MM.1S (cell line): ENCODE results near the gene UQCRH.

ENCODE experiments used
- DNase-seq: peaks from one replicate; pipeline ENCODE4 v3.0.0-alpha.2; 2015
- H2AFZ ChIP-seq: fragments of 300-600 bp; sonication (generic); 2 replicates; pipeline ENCODE4 v1.6.0; 2016; ENCODE audit warnings: antibody characterized with exemption, low read length
- H3F3A ChIP-seq: fragments of 300-600 bp; sonication (generic); 2 replicates; pipeline ENCODE4 v1.6.1; 2016; ENCODE audit warnings: mild to moderate bottlenecking, antibody characterized with exemption, low read length, moderate library complexity, mixed read lengths; ENCODE audit not compliant: insufficient read depth
- H3K27ac ChIP-seq: fragments of 300-600 bp; sonication (generic); 2 replicates; pipeline ENCODE4 v1.5.1; 2016; ENCODE audit warnings: mild to moderate bottlenecking, low read length
- H3K27me3 ChIP-seq: fragments of 300-600 bp; sonication (generic); replicated peaks from 2 replicates; pipeline ENCODE4 v1.6.0; 2016; ENCODE audit warnings: low read length; ENCODE audit not compliant: insufficient read depth
- H3K36me3 ChIP-seq: fragments of 300-600 bp; sonication (generic); replicated peaks from 2 replicates; pipeline ENCODE4 v1.6.1; 2016; ENCODE audit warnings: mild to moderate bottlenecking, low read length, mixed read lengths; ENCODE audit not compliant: insufficient read depth
- H3K4me1 ChIP-seq: fragments of 300-600 bp; sonication (generic); 2 replicates; pipeline ENCODE4 v1.6.1; 2016; ENCODE audit warnings: low read length, mixed read lengths
- H3K4me2 ChIP-seq: fragments of 300-600 bp; sonication (generic); 2 replicates; pipeline ENCODE4 v1.6.0; 2016; ENCODE audit warnings: low read depth, low read length
- H3K4me3 ChIP-seq: fragments of 300-600 bp; sonication (generic); 2 replicates; pipeline ENCODE4 v1.5.1; 2016; ENCODE audit warnings: low read length, mixed read lengths
- H3K79me2 ChIP-seq: fragments of 300-600 bp; sonication (generic); 2 replicates; pipeline ENCODE4 v1.6.1; 2016; ENCODE audit warnings: mixed run types, low read length, mixed read lengths
- H3K9ac ChIP-seq: fragments of 300-600 bp; sonication (generic); 2 replicates; pipeline ENCODE4 v1.6.1; 2016; ENCODE audit warnings: low read length, mixed read lengths
- H3K9me2 ChIP-seq: fragments of 300-600 bp; sonication (generic); replicated peaks from 2 replicates; pipeline ENCODE4 v1.6.1; 2016; ENCODE audit warnings: mild to moderate bottlenecking, low read length, mixed read lengths; ENCODE audit not compliant: insufficient read depth
- H3K9me3 ChIP-seq: fragments of 300-600 bp; sonication (generic); replicated peaks from 2 replicates; pipeline ENCODE4 v1.6.1; 2016; ENCODE audit warnings: mild to moderate bottlenecking, low read length, mixed read lengths; ENCODE audit not compliant: insufficient read depth
- H4K20me1 ChIP-seq: fragments of 300-600 bp; sonication (generic); 2 replicates; pipeline ENCODE4 v1.6.1; 2016; ENCODE audit warnings: mild to moderate bottlenecking, low read length, moderate library complexity, mixed read lengths; ENCODE audit not compliant: insufficient read depth
- EZH2 ChIP-seq: fragments of 300-600 bp; sonication (generic); optimal IDR thresholded peaks from 2 replicates; pipeline ENCODE3; 2017; ENCODE audit warnings: low read depth, mild to moderate bottlenecking, antibody characterized with exemption, low read length, mixed read lengths
- EZH2phosphoT487 ChIP-seq: fragments of 300-600 bp; sonication (generic); IDR thresholded peaks from 2 replicates; pipeline ENCODE4 v1.6.1; 2018; ENCODE audit warnings: antibody characterized with exemption, low read length
- TF ChIP-seq, protein P1 (sequence below): fragments of 300-600 bp; sonication (generic); IDR thresholded peaks from 2 replicates; pipeline ENCODE4 v1.5.1; 2016; ENCODE audit warnings: antibody characterized with exemption, low read length, mixed read lengths

Gene UQCRH

DNA sequence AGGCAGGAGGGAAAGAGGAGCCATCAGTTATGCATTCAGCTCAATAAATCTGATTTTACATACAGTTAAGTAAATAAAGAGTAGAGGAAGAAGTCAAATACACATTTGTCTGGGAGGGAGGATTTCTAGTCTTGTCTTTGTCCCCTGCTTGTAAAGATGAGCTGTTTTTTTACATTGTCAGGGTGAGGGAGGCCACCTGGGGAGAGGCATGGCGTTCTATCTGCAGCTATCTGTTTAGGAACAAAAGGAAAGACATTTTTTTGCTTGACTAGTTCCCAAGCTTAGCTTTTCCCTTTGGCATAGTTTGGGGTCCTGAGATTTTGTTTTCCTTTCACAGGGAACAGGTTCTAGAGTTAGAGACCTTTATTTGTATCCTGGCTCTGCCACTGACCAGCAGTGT lies 41.0 kb upstream of the UQCRH start:
- no peaks in the 10 kb centered on the region for H3K9me2 ChIP-seq
- no peak overlapping the region for H3K27ac ChIP-seq
- no peak for DNase-seq
- H3K4me2 ChIP-seq: no peak overlapping the region
- H3F3A ChIP-seq: no peaks in the 10 kb centered on the region
- H3K36me3 ChIP-seq: peaks cover 32% of the 10 kb centered on the region
- no peak for TF ChIP-seq EZH2phosphoT487
- TF ChIP-seq EZH2: no peak
- TF ChIP-seq, protein P1, sequence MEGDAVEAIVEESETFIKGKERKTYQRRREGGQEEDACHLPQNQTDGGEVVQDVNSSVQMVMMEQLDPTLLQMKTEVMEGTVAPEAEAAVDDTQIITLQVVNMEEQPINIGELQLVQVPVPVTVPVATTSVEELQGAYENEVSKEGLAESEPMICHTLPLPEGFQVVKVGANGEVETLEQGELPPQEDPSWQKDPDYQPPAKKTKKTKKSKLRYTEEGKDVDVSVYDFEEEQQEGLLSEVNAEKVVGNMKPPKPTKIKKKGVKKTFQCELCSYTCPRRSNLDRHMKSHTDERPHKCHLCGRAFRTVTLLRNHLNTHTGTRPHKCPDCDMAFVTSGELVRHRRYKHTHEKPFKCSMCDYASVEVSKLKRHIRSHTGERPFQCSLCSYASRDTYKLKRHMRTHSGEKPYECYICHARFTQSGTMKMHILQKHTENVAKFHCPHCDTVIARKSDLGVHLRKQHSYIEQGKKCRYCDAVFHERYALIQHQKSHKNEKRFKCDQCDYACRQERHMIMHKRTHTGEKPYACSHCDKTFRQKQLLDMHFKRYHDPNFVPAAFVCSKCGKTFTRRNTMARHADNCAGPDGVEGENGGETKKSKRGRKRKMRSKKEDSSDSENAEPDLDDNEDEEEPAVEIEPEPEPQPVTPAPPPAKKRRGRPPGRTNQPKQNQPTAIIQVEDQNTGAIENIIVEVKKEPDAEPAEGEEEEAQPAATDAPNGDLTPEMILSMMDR: no peak
- no peaks in the 10 kb centered on the region for H4K20me1 ChIP-seq
- no peak overlapping the region for H2AFZ ChIP-seq
- peaks cover 26% of the 10 kb centered on the region for H3K79me2 ChIP-seq
- no peaks in the 10 kb centered on the region for H3K27me3 ChIP-seq
- H3K9ac ChIP-seq: no peak overlapping the region
- H3K4me3 ChIP-seq: no peak overlapping the region
- H3K9me3 ChIP-seq: no peaks in the 10 kb centered on the region
- H3K4me1 ChIP-seq: no peaks in the 10 kb centered on the region

DNA sequence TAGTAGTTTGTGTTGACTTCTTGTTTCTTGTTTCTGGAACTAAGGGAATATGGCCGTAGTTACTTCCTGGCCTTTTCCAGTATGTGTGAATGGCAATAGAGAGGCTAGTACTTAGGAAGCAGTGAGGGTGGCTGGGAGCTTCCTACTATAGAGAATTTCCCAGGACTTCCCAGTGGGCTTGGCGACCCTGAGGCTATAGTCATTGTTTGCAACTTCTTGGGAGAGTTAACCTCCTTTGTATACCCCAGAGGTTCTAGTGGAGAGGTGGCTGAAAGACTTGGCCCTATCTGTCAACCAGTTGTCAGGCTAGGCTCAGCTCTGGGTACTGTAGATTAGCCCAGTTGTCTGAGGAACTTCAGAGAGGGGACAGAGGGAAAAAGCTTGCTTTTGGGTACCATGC lies 40.4 kb upstream of the UQCRH start:
- TF ChIP-seq EZH2 (no peak), EZH2phosphoT487 (no peak)
- TF ChIP-seq, protein P1: no peak
- peaks cover 32% of the 10 kb centered on the region for H3K36me3 ChIP-seq

DNA sequence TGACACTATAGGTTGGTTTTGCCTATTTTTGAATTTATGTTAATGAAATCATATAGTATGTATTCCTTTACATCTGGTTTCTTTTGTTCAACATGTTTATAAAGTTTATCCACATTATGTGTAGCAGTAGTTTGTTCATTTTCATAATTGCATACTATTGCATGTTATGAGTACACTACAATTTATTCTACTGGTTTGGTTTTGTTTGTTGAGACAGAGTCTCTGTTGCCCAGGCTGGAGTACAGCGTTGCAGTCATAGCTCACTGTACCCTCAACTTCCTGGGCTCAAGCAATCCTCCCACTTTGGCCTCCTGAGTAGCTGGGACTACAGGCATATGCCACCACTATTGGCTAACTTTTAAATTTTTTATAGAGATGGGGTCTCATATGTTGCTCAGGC lies 34.9 kb upstream of the UQCRH start:
- Histone ChIP-seq H3K4me2 (no peak overlapping the region), H3K36me3 (peaks cover 28% of the 10 kb centered on the region; the same call in 1 of the 2 replicates), H3K4me1 (no peaks in the 10 kb centered on the region), H3K9ac (no peak overlapping the region), H3K79me2 (0 out of 2 replicates have a peak, but pooled peaks cover 7% of the 10 kb centered on the region), H3K9me2 (no peaks in the 10 kb centered on the region), H4K20me1 (no peaks in the 10 kb centered on the region), H3K9me3 (no peaks in the 10 kb centered on the region), H2AFZ (no peak overlapping the region), H3K4me3 (no peak overlapping the region), H3K27ac (no peak overlapping the region), H3K27me3 (no peaks in the 10 kb centered on the region), H3F3A (no peaks in the 10 kb centered on the region)
- TF ChIP-seq, protein P1: no peak
- TF ChIP-seq EZH2 (no peak), EZH2phosphoT487 (no peak)
- no peak for DNase-seq

More for the DNA sequence above, 40.4 kb upstream of the UQCRH start:
- Histone ChIP-seq H3K9me3 (no peaks in the 10 kb centered on the region), H3F3A (no peaks in the 10 kb centered on the region), H2AFZ (no peak overlapping the region), H3K27me3 (no peaks in the 10 kb centered on the region), H3K27ac (no peak overlapping the region), H3K9me2 (no peaks in the 10 kb centered on the region), H3K4me2 (no peak overlapping the region), H3K4me3 (no peak overlapping the region), H3K79me2 (peaks cover 22% of the 10 kb centered on the region), H3K4me1 (no peaks in the 10 kb centered on the region), H3K9ac (no peak overlapping the region), H4K20me1 (no peaks in the 10 kb centered on the region)
- no peak for DNase-seq
